A549 (cell line): Measurements from ENCODE around the gene LGMN. TPM values are rescaled to one million over a fixed set of nuclear protein-coding genes. Genes with fewer than 3 reads are reported as not detected.

ENCODE experiments used
- ATAC-seq, 2 experiments: fragments of 200-7000 bp in 1 of 2; fragments of >200 bp in 1 of 2; cut with Nextera tagmentation in 1 of 2; cut with Tn5 transposase in 1 of 2; 3 replicates each; pipeline versions ENCODE4 v1.8.0 to v1.9.1; 2018 to 2020; ENCODE audit warnings: mild to moderate bottlenecking in 1 of 2, moderate library complexity in 1 of 2
- CTCF ChIA-PET: fragments of 300-600 bp; sonication (Branson Sonifier 250); formaldehyde crosslinking; extraction: SDS; loops from one replicate; lab custom pipeline; 2021; ENCODE audit warnings: antibody characterized with exemption, inconsistent platforms; lab: Yijun Ruan, JAX
- POLR2A ChIA-PET: fragments of 350-600 bp; formaldehyde crosslinking; extraction: SDS; loops from one replicate; lab custom pipeline; 2021; ENCODE audit warnings: antibody characterized with exemption, inconsistent platforms; lab: Yijun Ruan, JAX
- DNase-seq, 2 experiments: peaks; one replicate each; pipeline versions ENCODE4 v3.0.0 to v3.0.0-alpha.2; 2011 to 2016; ENCODE audit warnings: low read depth in 1 of 2, low spot score in 1 of 2
- FAIRE-seq: peaks from 2 replicates; lab custom pipeline; 2011; peaks lifted over from hg19 to GRCh38; lab: Jason Lieb, UNC
- H3K27ac ChIP-seq, 2 experiments: fragments of >200 bp; sonication (Bioruptor Twin); formaldehyde crosslinking; 3 replicates each; pipeline ENCODE4 v1.5.1; 2016 to 2017
- H3K4me1 ChIP-seq: fragments of >200 bp; sonication (Bioruptor Twin); formaldehyde crosslinking; 3 replicates; pipeline ENCODE4 v1.6.1; 2016
- H3K4me2 ChIP-seq: fragments of >200 bp; sonication (Bioruptor Twin); formaldehyde crosslinking; 3 replicates; pipeline ENCODE4 v1.6.1; 2016
- H3K4me3 ChIP-seq: fragments of >200 bp; sonication (Bioruptor Twin); formaldehyde crosslinking; 3 replicates; pipeline ENCODE4 v1.5.1; 2016
- H3K9me3 ChIP-seq: fragments of >200 bp; sonication (Bioruptor Twin); formaldehyde crosslinking; 3 replicates; pipeline ENCODE4 v1.6.1; 2016
- CBX2 ChIP-seq: fragments of 200-600 bp; sonication (generic); IDR thresholded peaks from 2 replicates; pipeline ENCODE4 v1.6.1; 2016; ENCODE audit warnings: low read depth, mild to moderate bottlenecking, borderline replicate concordance
- CEBPB ChIP-seq, 2 experiments: fragments of >200 bp in 1 of 2; sonication (Bioruptor Twin) in 1 of 2; formaldehyde crosslinking in 1 of 2; IDR thresholded peaks; 2 replicates each; pipeline ENCODE4 v1.6.1; 2012 to 2016
- CHD2 ChIP-seq: fragments of 150-350 bp; IDR thresholded peaks from 2 replicates; pipeline ENCODE4 v1.6.1; 2014; ENCODE audit warnings: low read length; ENCODE audit not compliant: partially characterized antibody
- E2F6 ChIP-seq: IDR thresholded peaks from 2 replicates; pipeline ENCODE4 v1.6.1; 2012; ENCODE audit warnings: low read depth, borderline replicate concordance
- EHF ChIP-seq: fragments of 250-450 bp; sonication (Bioruptor Pico); IDR thresholded peaks from 2 replicates; pipeline ENCODE4 v1.5.0; 2020; ENCODE audit warnings: mild to moderate bottlenecking
- EHMT2 ChIP-seq: fragments of 200-600 bp; sonication (generic); IDR thresholded peaks from 2 replicates; pipeline ENCODE4 v1.6.1; 2016; ENCODE audit warnings: antibody characterized with exemption, low read depth, mild to moderate bottlenecking, moderate library complexity
- EP300 ChIP-seq, 2 experiments: fragments of >200 bp; sonication (Bioruptor Twin); formaldehyde crosslinking; IDR thresholded peaks; 2 replicates in 1 of 2; 3 replicates in 1 of 2; pipeline ENCODE4 v1.6.1; 2016 to 2017
- ESRRA ChIP-seq: fragments of 150-350 bp; IDR thresholded peaks from 2 replicates; pipeline ENCODE4 v1.6.1; 2014; ENCODE audit warnings: mild to moderate bottlenecking, low read length, borderline replicate concordance
- FOSB ChIP-seq: fragments of 250-450 bp; sonication (Bioruptor Pico); IDR thresholded peaks from 2 replicates; pipeline ENCODE4 v1.5.0; 2020; ENCODE audit warnings: mild to moderate bottlenecking, moderate library complexity
- FOSL2 ChIP-seq, 2 experiments: fragments of 450-650 bp in 1 of 2; fragments of >200 bp in 1 of 2; sonication (Bioruptor Twin) in 1 of 2; formaldehyde crosslinking; IDR thresholded peaks; 2 replicates each; pipeline versions ENCODE4 v1.5.0 to v1.6.1; 2016 to 2020; ENCODE audit warnings: mild to moderate bottlenecking in 1 of 2, moderate library complexity in 1 of 2
- JUN ChIP-seq, 2 experiments: fragments of >200 bp; sonication (Bioruptor Twin); formaldehyde crosslinking; IDR thresholded peaks; 2 replicates in 1 of 2; 3 replicates in 1 of 2; pipeline ENCODE4 v1.6.1; 2016 to 2017
- JUNB ChIP-seq: fragments of >200 bp; sonication (Bioruptor Twin); formaldehyde crosslinking; IDR thresholded peaks from 2 replicates; pipeline ENCODE4 v1.6.1; 2016
- KDM1A ChIP-seq: fragments of 200-600 bp; sonication (generic); IDR thresholded peaks from 2 replicates; pipeline ENCODE4 v1.6.1; 2016; ENCODE audit warnings: low read depth, mild to moderate bottlenecking
- MAFK ChIP-seq: fragments of 450-650 bp; IDR thresholded peaks from 2 replicates; pipeline ENCODE4 v1.6.1; 2014; ENCODE audit not compliant: partially characterized antibody
- MAZ ChIP-seq: fragments of 150-350 bp; IDR thresholded peaks from 2 replicates; pipeline ENCODE4 v1.6.1; 2014; ENCODE audit warnings: antibody characterized with exemption, low read depth, low read length, borderline replicate concordance
- NFE2L2 ChIP-seq: fragments of 150-350 bp; conservative IDR thresholded peaks from 2 replicates; pipeline ENCODE4 v1.6.1; 2014; ENCODE audit warnings: low read length
- POLR2AphosphoS2 ChIP-seq: conservative IDR thresholded peaks from 2 replicates; pipeline ENCODE4 v1.6.1; 2012; ENCODE audit warnings: low read length, improper control_type of control experiment, inconsistent platforms
- RAD21 ChIP-seq, 2 experiments: fragments of >200 bp in 1 of 2; sonication (Bioruptor Twin) in 1 of 2; formaldehyde crosslinking in 1 of 2; IDR thresholded peaks in 1 of 2; conservative IDR thresholded peaks in 1 of 2; 2 replicates in 1 of 2; 3 replicates in 1 of 2; pipeline ENCODE4 v1.6.1; 2012 to 2018; ENCODE audit warnings: inconsistent platforms in 1 of 2
- RCOR1 ChIP-seq: fragments of 150-350 bp; IDR thresholded peaks from 2 replicates; pipeline ENCODE4 v1.6.1; 2014; ENCODE audit warnings: antibody characterized with exemption, low read length, low read depth
- RFX5 ChIP-seq: fragments of 450-650 bp; IDR thresholded peaks from 2 replicates; pipeline ENCODE4 v1.7.1; 2014; ENCODE audit warnings: antibody characterized with exemption, mild to moderate bottlenecking, moderate library complexity
- TP53 ChIP-seq: fragments of 250-450 bp; sonication (Bioruptor Pico); IDR thresholded peaks from 2 replicates; pipeline ENCODE4 v1.5.0; 2021; ENCODE audit warnings: mild to moderate bottlenecking, moderate library complexity
- ZNF302 ChIP-seq: fragments of 250-450 bp; sonication (Bioruptor Pico); IDR thresholded peaks from 2 replicates; pipeline ENCODE4 v1.9.0; 2021; ENCODE audit warnings: inconsistent platforms, mild to moderate bottlenecking, moderate library complexity
- ZSCAN20 ChIP-seq: fragments of 250-450 bp; sonication (Bioruptor Pico); IDR thresholded peaks from 2 replicates; pipeline ENCODE4 v1.8.0; 2022; ENCODE audit warnings: mild to moderate bottlenecking, moderate library complexity
- WGBS: methylation state at CpG from one replicate; pipeline ENCODE4 v1.1.6; 2017; ENCODE audit errors: missing lambda C conversion rate; 5-methylcytosine and 5-hydroxymethylcytosine counted together
- polyA plus RNA-seq, 4 experiments: library from polyadenylated mRNA; depleted of rRNA in 3 of 4; stranded (reverse); fragments of >200 nt; fragmentation: RNase III in 1 of 4; extraction: RNeasy Plus Mini Kit Qiagen cat#74134 plus additional on column Dnase treatment in 1 of 4; gene quantifications; 2 replicates in 3 of 4; 3 replicates in 1 of 4; pipeline ENCODE4 v1.2.3, GENCODE V29; 2011 to 2017
- TF ChIP-seq, protein P1 (sequence below): fragments of 250-450 bp; sonication (Bioruptor Pico); IDR thresholded peaks from 2 replicates; pipeline ENCODE4 v1.5.0; 2020; ENCODE audit warnings: low read depth, mild to moderate bottlenecking, moderate library complexity
- TF ChIP-seq, protein P2 (sequence below): IDR thresholded peaks from 2 replicates; pipeline ENCODE4 v1.6.1; 2012
- TF ChIP-seq, protein P3 (sequence below): fragments of >200 bp; sonication (Bioruptor Twin); formaldehyde crosslinking; IDR thresholded peaks from 2 replicates; pipeline ENCODE4 v1.6.1; 2016
- TF ChIP-seq, protein P4 (sequence below): fragments of 450-650 bp; IDR thresholded peaks from 2 replicates; pipeline ENCODE4 v1.6.1; 2014; ENCODE audit warnings: antibody characterized with exemption

Gene LGMN
- polyA plus RNA-seq, 2 of the 4 experiments (the other 2 are of a cell fraction) = 70.4 to 106 TPM

- CTCF ChIA-PET = interaction anchor here (1.0 to 2.0 kb wide), 4 partner anchors 11 to 80 kb away, joined by 3 to 8 read pairs (median 4); no protein-coding TSS in a partner anchor
- 96% methylated on average over 10 of the region's 10 CpGs for WGBS
Measured at GRCh38 chr14:92703516-92703915, 44.9 kb downstream of the LGMN start.

DNA sequence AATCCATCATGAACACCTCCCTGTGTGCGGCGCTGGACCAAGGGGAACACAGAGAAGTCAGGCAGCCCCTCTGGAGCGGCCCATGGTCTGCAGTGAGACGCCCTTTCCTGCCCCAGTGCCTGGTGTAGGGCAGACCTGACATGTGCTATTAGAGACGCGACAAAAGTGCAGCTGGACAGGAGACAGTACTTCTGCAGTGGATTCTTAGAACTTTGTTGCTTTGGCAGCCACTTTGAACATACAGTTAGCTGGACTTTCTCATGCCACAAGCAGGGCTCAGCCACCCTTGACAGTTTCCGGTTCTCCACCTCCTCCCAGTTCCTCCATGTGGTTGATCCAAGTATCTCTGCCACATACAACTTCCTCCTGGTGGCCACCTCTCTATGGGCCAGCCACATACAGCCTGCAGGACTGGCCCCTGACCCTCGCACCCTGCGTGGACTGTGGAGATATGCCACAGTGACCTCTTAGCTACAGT, 45.9 kb downstream of the LGMN start:
- no peak overlapping the region for H3K4me3 ChIP-seq
- WGBS = 88% methylated on average over 7 of the region's 9 CpGs
- FAIRE-seq (no peak), ATAC-seq (peak; percentile 42 to 44; a peak in 5 of 6 replicates), DNase-seq (no peak)
- no peak overlapping the region for H3K4me2 ChIP-seq
- H3K9me3 ChIP-seq = no peaks in the 10 kb centered on the region
- no peaks in the 10 kb centered on the region for H3K4me1 ChIP-seq
- H3K27ac ChIP-seq = no peak overlapping the region
- ChIA-PET POLR2A (no interaction called here), CTCF (interaction anchor here (0.6 to 2.0 kb wide), 4 partner anchors 9 to 26 kb away, joined by 4 to 8 read pairs (median 4); no protein-coding TSS in a partner anchor)
- TF ChIP-seq EHF (no peak), MAZ (no peak), FOSB (CRISPR knock-in tag) (no peak), JUNB (no peak), TP53 (CRISPR knock-in tag) (no peak), CBX2 (no peak), ZNF302 (CRISPR knock-in tag) (no peak), CEBPB (IDR thresholded peaks at IDR 0.05) (no peak), NFE2L2 (no peak), ESRRA (no peak), ZSCAN20 (CRISPR knock-in tag) (no peak), E2F6 (no peak), EHMT2 (no peak), EP300 (IDR thresholded peaks at IDR 0.05) (no peak), POLR2AphosphoS2 (no peak), RAD21 (conservative IDR thresholded peaks at IDR 0.05 in 1 of 2, IDR thresholded peaks at IDR 0.05 in 1 of 2) (no peak)
- TF ChIP-seq, protein P1, sequence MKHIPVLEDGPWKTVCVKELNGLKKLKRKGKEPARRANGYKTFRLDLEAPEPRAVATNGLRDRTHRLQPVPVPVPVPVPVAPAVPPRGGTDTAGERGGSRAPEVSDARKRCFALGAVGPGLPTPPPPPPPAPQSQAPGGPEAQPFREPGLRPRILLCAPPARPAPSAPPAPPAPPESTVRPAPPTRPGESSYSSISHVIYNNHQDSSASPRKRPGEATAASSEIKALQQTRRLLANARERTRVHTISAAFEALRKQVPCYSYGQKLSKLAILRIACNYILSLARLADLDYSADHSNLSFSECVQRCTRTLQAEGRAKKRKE = no peak

More at GRCh38 chr14:92703516-92703915, 44.9 kb downstream of the LGMN start:
- H3K9me3 ChIP-seq = no peaks in the 10 kb centered on the region
- H3K4me1 ChIP-seq = 0 out of 3 replicates have a peak, but pooled peaks cover 2% of the 10 kb centered on the region
- ATAC-seq (no peak), FAIRE-seq (no peak), DNase-seq (no peak)
- H3K27ac ChIP-seq = no peak overlapping the region
- no peak for TF ChIP-seq MAFK
- no peak for TF ChIP-seq JUNB
- TF ChIP-seq ESRRA = no peak
- TF ChIP-seq EP300 (IDR thresholded peaks at IDR 0.05) = no peak
- TF ChIP-seq CHD2 = no peak
- no peak for TF ChIP-seq RCOR1
- no peak for TF ChIP-seq JUN (IDR thresholded peaks at IDR 0.05)
- TF ChIP-seq, protein P2, sequence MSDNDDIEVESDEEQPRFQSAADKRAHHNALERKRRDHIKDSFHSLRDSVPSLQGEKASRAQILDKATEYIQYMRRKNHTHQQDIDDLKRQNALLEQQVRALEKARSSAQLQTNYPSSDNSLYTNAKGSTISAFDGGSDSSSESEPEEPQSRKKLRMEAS = no peak
- TF ChIP-seq, protein P3, sequence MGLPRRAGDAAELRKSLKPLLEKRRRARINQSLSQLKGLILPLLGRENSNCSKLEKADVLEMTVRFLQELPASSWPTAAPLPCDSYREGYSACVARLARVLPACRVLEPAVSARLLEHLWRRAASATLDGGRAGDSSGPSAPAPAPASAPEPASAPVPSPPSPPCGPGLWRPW = no peak
- no peak for TF ChIP-seq NFE2L2
- no peak for TF ChIP-seq KDM1A
- TF ChIP-seq FOSL2 (IDR thresholded peaks at IDR 0.05) = no peak
- TF ChIP-seq FOSL2 (CRISPR knock-in tag; IDR thresholded peaks at IDR 0.05) = no peak
- TF ChIP-seq, protein P4, sequence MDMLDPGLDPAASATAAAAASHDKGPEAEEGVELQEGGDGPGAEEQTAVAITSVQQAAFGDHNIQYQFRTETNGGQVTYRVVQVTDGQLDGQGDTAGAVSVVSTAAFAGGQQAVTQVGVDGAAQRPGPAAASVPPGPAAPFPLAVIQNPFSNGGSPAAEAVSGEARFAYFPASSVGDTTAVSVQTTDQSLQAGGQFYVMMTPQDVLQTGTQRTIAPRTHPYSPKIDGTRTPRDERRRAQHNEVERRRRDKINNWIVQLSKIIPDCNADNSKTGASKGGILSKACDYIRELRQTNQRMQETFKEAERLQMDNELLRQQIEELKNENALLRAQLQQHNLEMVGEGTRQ = no peak
- no peak for TF ChIP-seq MAZ
- TF ChIP-seq RFX5 = no peak
- no peak overlapping the region for H3K4me2 ChIP-seq
- H3K4me3 ChIP-seq = no peak overlapping the region
- POLR2A ChIA-PET = no interaction called here
